Gastrocnemius medialis (tissue), 4 donors: ENCODE data around the gene TOR2A.

ENCODE experiments used
- CTCF ChIP-seq, 5 experiments: fragments of 450-650 bp in 3 of 5; fragments of 200-600 bp in 2 of 5; sonication (generic) in 2 of 5; IDR thresholded peaks in 4 of 5; conservative IDR thresholded peaks in 1 of 5; 1 replicate in 4 of 5; 2 replicates in 1 of 5; pipeline ENCODE4 v1.5.1; 2016 to 2019; ENCODE audit warnings: antibody characterized with exemption in 5 of 5, mild to moderate bottlenecking in 3 of 5, moderate library complexity in 3 of 5
- POLR2A ChIP-seq, 2 donors: fragments of 450-650 bp; IDR thresholded peaks; one replicate each; pipeline ENCODE4 v1.6.1; 2017; ENCODE audit warnings: antibody characterized with exemption in 2 of 2, mild to moderate bottlenecking in 2 of 2, moderate library complexity in 2 of 2

- TF ChIP-seq CTCF (IDR thresholded peaks at IDR 0.05 in 4 of 5, conservative IDR thresholded peaks at IDR 0.05 in 1 of 5) (no peak), POLR2A (IDR thresholded peaks at IDR 0.05) (no peak)
Observed at GRCh38 chr9:127708952-127709587, 26.0 kb downstream of the TOR2A start.
